HG03066 (cell line): ENCODE measurements around the gene CROCC2.

Experiments
- ATAC-seq: cut with Tn5 transposase; IDR thresholded peaks from one replicate; pipeline ENCODE4 v1.9.1; 2021; ENCODE audit warnings: low read depth; ENCODE audit not compliant: unreplicated experiment

CROCC2 gene

DNA sequence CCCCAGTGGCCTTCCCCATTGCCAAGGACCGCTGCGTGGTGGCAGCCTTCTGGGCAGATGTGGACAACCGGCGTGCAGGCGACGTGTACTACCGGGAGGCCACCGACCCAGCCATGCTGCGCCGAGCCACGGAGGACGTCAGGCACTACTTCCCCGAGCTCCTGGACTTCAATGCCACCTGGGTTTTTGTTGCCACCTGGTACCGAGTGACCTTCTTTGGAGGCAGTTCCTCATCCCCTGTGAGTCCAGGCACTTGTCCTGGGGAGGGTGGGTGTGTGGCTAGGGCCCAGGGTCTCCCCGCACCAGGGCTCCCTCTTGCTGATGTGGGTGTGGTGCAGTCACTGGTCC lies 124.2 kb downstream of the CROCC2 start:
- ATAC-seq = no peak

DNA sequence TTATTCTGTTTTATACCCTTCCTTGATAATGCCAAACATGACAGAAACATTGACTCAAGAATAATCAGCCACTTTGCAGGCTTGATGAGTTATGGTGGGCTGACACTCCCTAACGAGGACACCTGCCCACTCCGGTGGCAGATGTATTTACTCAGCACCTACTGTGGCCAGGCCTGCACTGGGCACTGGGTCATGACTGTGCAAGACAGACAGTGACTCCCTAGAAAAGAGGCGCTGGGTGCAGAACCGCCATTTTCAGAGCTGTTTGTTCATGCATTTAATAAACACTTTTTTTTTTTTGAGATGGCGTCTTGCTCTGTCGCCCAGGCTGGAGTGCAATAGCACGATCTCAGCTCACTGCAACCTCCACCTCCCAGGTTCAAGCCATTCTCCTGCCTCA lies 124.7 kb downstream of the CROCC2 start:
- no peak for ATAC-seq

DNA sequence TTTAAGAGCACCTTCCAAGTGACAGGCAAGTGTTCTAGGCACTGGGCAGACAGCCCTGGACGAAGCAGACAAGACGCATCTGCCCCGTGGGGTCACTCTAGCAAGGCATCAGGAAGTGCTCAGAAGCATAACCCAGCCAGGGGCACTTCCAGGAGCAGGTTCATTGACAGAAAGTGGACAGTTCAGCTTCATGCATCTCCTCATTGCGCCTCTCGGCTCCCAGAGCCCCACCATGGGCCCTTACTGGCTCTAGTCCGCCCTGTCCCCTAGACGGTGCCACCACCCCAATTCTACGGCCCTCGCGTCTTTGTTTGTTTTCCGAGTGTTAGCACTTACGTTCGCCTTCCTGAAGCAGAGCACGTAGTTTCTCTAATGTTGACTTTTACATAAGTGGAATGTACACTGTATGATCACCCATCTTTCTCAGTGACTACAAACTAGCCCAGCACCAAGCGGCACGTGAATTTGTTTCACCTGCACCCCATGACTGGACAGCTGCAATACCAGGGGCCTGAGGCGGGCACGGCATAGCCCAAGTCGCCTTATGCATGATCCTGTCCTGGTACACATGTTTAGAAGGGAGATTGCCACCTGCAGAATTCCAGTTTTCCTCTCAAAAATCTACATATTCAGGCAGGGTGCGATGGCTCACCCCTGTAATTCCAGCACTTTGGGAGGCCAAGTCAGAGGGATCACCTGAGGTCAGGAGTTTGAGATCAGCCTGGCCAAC lies 125.5 kb downstream of the CROCC2 start:
- no peak for ATAC-seq

DNA sequence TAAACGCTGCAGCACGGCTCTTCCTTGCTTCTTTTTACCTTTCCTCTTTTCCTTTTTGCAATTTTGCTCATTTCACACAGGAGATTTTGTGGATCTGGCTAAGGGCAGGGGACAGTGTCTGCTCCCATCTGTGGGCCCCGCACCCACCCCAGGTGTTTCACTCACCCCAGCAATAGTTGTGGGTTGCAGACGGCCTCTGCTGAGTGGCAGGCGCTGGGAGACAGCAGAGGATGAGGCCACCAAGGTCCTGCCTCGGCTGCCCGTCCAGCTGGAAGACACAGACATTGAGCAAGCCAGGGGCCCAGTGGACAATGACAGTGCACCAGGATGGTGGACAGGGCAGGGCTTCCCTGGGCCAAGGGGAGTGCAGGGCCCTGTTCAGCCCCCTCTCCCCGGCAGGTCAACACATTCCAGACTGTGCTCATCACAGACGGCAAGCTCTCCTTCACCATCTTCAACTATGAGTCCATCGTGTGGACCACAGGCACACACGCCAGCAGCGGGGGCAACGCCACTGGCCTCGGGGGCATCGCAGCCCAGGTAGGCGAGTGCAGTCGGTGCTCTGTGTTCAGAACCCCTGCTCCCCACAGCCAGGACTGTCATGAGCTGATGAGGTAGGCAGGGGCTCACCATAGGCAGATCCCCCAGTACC lies 127.3 kb downstream of the CROCC2 start:
- ATAC-seq = no peak

DNA sequence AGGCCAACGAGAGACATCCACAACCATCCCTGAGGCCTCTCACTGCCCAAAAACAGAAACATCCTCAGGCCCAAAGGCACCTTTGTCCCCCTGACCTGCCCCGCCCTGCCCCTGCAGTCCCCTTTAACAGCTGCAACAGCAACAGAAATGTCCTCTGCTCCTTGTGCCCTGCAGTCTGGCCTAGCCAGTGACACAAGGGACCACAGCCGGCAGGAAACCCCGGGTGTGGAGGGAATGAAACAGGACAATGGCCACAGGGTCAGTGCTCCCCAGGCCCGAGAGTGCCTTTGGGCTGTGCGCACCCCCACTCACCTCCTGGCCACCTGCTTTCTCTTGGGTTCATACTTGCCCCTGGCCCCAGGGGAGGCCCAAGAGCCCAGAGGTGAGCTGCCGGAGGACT lies 127.9 kb downstream of the CROCC2 start:
- no peak for ATAC-seq

DNA sequence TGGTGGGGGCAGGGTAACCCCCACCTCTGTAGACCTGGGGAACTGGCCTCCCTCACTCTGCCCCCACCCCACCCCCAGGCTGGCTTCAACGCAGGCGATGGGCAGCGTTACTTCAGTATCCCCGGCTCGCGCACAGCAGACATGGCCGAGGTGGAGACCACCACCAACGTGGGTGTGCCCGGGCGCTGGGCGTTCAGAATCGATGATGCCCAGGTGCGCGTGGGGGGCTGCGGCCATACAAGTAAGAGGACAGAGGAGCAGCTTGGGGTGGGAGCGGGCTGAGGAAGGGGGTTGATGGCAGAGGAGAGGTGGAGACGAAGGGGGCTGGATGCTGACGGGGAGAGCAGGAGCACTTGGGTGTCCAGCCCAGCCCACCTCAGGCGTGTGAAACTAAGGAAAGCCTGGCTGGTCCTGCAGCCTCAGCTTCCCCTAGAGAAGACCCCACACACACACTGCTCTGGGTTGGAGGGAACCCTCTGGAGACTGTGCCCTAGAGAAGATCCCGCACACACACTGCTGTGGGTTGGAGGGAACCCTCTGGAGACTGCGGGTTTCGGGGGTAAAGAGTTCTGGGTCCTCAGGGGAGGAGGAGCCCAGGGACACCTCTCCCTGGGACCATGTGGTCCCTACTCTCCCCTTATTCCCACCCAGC lies 128.5 kb downstream of the CROCC2 start:
- no peak for ATAC-seq

DNA sequence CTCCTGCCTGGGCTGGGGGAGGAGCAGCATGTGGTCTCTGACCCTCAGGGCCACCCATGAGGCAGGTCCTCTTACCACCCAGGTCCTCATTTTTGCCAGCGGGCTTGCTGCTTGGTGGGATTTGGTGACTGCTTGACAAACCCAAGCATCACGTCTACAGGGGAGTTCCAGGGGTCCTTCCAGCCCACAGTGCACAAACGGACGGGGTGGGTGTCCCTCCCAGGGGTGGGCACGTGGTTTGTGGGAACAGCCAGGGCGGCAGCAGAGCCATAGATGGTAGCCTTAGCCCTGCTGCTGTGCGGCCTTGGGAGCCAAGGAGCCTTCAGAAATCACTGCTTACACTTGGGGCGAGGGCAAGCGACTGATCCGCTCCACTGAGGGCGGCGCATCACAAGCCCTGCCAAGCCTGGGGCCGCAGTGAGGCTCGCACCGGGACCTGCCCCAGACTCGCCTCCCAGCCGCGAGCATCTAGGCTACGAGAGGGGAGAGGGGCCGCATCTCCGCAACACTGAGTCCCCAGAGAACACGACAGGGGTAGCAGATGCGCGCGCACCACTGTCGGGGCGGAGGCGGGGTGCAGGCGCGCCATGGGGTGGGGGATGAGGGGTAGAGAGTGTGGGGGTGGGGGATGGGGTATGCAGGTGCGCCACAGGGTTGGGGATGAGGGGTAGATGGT lies 129.1 kb downstream of the CROCC2 start:
- no peak for ATAC-seq

DNA sequence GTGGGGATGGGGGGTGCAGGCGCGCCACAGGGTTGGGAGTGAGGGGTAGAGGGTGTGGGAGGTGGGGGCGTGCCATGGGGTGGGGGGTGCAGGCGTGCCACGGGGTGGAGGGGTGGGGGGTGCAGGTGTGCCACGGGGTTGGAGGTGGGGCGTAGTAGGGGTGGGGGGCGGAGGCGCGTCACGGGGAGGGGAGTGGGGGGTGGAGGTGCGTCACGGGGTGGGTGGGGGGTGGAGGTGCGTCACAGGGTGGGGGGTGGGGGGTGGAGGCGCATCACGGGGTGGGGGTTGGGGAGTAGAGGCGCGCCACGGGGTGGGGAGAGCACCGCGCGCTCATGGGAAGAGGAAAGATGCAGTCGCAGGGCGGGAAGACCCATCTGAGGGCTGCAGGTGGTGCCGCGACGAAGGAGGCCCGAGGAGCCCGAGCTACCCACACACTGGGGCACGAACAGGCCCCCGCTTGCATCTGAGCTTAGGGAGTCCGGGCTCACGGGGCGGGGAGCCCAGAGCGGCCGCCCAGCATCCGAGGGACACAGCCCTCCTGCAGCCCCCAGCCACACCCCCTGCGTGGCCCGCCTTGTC lies 129.8 kb downstream of the CROCC2 start:
- no peak for ATAC-seq

DNA sequence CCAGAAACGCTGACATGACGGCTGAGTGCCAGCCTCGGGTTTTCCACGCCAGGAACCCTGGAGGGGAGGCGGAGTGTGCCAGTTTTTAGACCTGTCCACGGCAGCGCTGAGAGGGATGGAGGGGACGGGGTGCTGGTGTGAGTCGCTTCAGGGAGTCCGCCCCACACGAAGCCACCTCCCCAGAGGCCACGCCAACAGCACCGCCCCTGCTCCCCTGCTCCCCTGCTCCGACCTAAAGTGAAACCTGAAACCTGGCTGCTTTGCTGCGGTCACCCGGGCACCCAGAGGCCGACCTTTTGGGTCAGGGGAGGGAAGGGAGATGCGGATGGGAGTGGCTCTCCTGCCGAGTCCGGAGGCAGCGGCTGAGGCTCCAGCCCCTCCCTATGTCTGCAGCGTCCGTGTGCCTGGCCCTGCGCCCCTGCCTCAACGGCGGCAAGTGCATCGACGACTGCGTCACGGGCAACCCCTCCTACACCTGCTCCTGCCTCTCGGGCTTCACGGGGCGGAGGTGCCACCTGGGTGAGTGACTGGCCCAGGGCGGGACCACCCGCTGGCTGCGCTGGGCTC lies 130.3 kb downstream of the CROCC2 start:
- peak; percentile 60 for ATAC-seq

DNA sequence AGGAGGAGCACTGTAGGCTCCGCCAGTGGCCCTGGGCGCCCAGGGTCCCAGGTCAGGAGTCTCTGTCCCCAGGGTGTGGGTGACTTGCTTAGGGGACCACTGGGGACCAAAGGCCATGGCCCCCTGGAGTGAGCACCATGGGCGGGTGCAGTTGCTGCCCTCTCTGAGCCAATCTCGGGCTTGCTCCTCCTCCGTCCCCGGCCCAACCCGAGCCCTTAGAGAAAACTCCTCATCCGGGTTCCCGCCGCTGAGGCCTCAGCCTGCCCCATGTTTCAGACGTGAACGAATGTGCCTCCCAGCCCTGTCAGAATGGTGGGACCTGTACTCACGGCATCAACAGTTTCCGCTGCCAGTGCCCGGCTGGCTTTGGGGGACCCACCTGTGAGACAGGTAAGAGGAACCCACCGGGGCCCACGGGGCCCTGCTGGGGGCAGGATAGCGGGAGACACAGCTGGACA lies 130.9 kb downstream of the CROCC2 start:
- no peak for ATAC-seq

DNA sequence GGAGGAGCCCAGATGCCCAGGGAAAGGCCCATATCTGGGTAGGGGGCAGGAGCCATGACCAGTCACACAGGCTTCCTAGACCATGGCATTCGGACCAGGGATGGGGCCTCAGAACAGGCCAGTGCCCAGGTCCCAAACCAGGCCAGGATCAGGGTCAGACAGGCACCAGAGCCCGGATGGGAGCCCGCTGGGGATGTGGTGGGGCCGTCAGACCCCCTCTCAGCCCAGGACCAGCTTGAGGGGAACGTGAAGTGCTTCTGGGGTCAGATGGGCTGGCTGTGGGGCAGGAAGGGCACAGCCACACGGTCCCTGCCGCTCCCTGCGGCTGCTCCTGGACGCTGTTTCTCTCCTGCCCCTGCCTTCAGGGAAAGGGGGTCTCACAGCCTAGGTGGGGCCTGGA lies 131.4 kb downstream of the CROCC2 start:
- no peak for ATAC-seq

DNA sequence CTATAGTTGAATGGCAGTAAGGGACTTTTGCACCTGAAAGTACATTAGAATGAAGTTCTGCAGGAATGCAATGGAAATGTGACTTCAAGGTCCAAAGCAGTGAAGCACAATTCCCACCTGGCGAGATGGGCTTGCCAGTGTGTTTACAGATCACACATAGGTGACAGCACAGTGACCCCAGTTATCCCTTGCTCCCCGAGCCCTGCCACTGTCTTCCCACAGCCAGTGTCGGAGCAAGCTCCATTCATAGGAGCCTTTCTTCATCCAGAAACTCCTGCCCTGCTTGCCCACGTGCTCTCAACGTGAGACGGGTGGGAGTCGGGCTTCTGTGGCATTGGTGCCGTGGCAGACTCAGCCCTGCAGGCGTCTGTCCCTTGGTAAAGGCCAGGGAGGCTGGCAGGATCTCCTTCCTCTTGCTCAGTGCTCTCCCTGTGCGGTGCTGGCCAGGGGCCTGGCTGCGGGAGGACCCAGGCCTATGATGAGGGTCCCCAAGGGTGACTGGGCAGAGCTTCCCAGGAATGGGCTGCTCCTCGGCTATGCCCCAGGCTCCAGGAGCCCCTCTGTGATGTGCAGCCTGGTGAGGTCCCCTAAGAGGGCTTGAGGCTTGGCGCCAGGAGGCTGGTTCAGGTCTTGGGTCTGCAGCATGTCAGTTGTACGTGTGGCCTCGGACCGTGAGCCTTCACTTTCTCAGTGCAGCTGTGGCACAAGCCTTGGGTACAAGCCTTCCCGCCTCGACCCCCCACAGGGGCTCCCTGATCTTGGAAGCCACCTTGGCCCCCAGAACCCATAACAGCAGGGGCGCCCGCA lies 132.4 kb downstream of the CROCC2 start:
- no peak for ATAC-seq

DNA sequence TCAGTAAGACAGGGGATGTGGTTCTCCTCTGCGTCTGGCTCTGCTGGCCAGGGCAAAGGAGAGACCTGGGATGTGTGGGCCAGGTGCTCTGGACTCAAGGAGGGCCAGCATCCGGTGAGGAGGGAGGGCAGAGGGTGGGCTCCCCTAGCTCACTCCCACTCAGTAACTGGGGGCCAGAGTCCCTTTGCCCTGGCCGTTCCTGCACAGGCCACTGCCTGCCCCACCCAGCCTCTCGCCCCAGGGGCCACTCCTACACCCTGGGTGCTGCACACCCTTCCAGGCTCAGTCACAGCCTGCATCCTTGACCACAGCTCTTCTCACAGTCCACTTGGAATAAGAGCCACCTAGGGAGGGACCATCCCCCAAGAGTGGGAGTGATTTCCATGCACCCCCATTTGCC lies 133.3 kb downstream of the CROCC2 start:
- no peak for ATAC-seq

DNA sequence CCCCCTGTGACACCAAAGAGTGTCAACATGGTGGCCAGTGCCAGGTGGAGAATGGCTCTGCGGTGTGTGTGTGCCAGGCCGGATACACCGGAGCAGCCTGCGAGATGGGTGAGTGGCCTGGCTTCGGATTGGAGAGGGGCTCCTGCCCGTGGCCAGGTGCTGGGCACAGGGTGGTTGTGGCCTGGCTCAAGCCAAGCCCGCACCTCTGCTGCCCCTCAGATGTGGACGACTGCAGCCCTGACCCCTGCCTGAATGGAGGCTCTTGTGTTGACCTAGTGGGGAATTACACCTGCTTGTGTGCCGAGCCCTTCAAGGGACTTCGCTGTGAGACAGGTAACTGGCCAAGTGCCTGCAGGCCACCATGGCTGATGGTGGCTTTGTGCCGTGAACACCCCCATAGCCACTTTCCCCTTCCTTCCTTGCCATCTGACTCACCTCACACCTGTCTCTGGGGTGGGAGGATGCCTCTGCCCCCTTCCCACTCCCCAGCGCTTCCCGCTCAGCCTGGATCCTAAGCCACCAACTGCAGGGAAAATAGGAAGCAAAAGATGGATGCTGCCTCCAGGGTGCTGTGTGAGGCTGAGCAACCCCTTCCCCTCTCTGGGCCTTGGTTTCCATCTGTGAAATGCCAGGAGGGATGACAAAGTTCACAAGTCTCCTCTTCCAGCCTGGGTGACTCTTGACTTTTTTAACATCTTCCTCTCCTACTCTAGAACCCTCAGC lies 134.1 kb downstream of the CROCC2 start:
- ATAC-seq = no peak

DNA sequence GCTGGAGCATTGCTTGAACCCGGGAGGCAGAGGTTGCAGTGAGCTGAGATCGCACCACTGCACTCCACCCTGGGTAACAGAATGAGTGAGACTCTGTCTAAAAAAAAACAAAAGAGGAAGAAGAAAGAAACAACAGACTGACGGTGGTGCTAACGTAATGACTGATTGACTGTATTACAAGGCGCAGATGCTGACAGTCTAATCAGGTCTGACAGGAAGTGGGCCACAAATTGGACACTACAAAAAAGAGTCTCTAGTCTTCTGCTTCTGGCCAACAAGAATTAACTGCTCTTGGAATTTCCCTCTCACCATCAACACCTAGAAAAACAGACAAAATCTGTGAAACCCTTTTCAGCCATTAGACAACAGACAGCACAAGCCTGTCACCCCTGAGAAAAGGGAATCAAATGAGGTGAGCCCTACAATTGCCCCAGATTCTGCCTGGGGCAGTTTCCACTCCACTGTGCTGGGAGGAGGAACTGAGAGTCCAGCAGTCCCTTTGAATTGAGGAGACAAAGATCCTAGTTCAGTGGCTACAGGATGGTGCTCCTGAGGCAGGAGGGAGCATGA lies 135.5 kb downstream of the CROCC2 start:
- peak; percentile 70 for ATAC-seq
